Suprapubic skin (tissue), 4 donors: ENCODE results near the gene OR2D3. TPM values are rescaled to one million over a fixed set of nuclear protein-coding genes. Genes with fewer than 3 reads are reported as not detected.
A peak's percentile ranks its signal among the peaks of the same experiment; 100 is the strongest.

Experiments
- DNase-seq, 2 donors: peaks; one replicate each; pipeline ENCODE4 v3.0.0-alpha.2; 2019; ENCODE audit warnings: low spot score in 2 of 2
- H3K27ac ChIP-seq: fragments of 200-600 bp; sonication (generic); one replicate; pipeline ENCODE4 v1.5.1; 2019
- H3K27me3 ChIP-seq: fragments of 200-600 bp; sonication (generic); one replicate; pipeline ENCODE4 v1.5.1; 2019
- H3K36me3 ChIP-seq: fragments of 200-600 bp; sonication (generic); one replicate; pipeline ENCODE4 v1.5.1; 2019
- H3K4me1 ChIP-seq: fragments of 200-600 bp; sonication (generic); one replicate; pipeline ENCODE4 v1.5.1; 2019
- H3K4me3 ChIP-seq: fragments of 200-600 bp; sonication (generic); one replicate; pipeline ENCODE4 v1.5.1; 2019; ENCODE audit warnings: mild to moderate bottlenecking
- H3K9me3 ChIP-seq: fragments of 200-600 bp; sonication (generic); one replicate; pipeline ENCODE4 v1.5.1; 2019
- EP300 ChIP-seq: sonication (generic); formaldehyde crosslinking; IDR thresholded peaks from one replicate; pipeline ENCODE4 v1.6.1; 2017; ENCODE audit warnings: antibody characterized with exemption
- POLR2A ChIP-seq, 2 donors: fragments of 450-650 bp; IDR thresholded peaks; one replicate each; pipeline ENCODE4 v1.6.1; 2017; ENCODE audit warnings: antibody characterized with exemption in 2 of 2, mild to moderate bottlenecking in 2 of 2, moderate library complexity in 2 of 2
- POLR2AphosphoS5 ChIP-seq, 3 donors: sonication (generic); formaldehyde crosslinking; IDR thresholded peaks; one replicate each; pipeline ENCODE4 v1.6.1; 2017; ENCODE audit warnings: antibody characterized with exemption in 3 of 3
- WGBS: methylation state at CpG from one replicate; pipeline ENCODE4 v1.1.5; 2018; 5-methylcytosine and 5-hydroxymethylcytosine counted together
- total RNA-seq, 4 donors: library from RNA; depleted of rRNA; stranded (reverse); fragments of >200 nt; gene quantifications; one replicate each; pipeline ENCODE4 v1.1.0, GENCODE V29; 2016
- TF ChIP-seq, protein P1 (sequence below), 2 donors: fragments of 200-600 bp in 1 of 2; fragments of 450-650 bp in 1 of 2; sonication (generic) in 1 of 2; IDR thresholded peaks; one replicate each; pipeline ENCODE4 v1.5.1; 2016 to 2019; ENCODE audit warnings: antibody characterized with exemption in 2 of 2, mild to moderate bottlenecking in 1 of 2, moderate library complexity in 1 of 2

OR2D3 gene
- total RNA-seq, 4 donors from 2014 or later, result not detected

DNA sequence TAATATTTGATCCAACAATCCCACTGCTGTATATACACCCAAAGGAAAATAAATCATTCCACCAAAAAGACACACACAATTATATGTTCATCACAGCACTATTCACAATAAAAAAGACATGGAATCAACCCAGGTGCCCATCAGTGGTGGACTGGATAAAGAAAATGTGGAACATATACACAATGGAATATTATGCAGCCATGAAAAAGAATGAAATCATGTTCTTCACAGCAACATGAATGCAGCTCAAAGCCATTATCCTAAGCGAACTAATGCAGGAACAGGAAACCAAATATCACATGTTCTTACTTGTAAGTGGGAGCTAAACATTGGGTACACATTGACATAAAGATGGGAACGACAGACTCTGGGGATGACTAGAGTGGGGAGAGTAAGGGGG lies 1.1 kb upstream of the OR2D3 start:
- TF ChIP-seq POLR2A (IDR thresholded peaks at IDR 0.05), result no peak
- no peak for TF ChIP-seq POLR2AphosphoS5 (IDR thresholded peaks at IDR 0.05)
- TF ChIP-seq, protein P1, sequence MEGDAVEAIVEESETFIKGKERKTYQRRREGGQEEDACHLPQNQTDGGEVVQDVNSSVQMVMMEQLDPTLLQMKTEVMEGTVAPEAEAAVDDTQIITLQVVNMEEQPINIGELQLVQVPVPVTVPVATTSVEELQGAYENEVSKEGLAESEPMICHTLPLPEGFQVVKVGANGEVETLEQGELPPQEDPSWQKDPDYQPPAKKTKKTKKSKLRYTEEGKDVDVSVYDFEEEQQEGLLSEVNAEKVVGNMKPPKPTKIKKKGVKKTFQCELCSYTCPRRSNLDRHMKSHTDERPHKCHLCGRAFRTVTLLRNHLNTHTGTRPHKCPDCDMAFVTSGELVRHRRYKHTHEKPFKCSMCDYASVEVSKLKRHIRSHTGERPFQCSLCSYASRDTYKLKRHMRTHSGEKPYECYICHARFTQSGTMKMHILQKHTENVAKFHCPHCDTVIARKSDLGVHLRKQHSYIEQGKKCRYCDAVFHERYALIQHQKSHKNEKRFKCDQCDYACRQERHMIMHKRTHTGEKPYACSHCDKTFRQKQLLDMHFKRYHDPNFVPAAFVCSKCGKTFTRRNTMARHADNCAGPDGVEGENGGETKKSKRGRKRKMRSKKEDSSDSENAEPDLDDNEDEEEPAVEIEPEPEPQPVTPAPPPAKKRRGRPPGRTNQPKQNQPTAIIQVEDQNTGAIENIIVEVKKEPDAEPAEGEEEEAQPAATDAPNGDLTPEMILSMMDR (IDR thresholded peaks at IDR 0.05), result no peak
- TF ChIP-seq EP300, result no peak
- 38% methylated on average over 2 of the region's 2 CpGs for WGBS
- no peak overlapping the region for H3K27ac ChIP-seq

DNA sequence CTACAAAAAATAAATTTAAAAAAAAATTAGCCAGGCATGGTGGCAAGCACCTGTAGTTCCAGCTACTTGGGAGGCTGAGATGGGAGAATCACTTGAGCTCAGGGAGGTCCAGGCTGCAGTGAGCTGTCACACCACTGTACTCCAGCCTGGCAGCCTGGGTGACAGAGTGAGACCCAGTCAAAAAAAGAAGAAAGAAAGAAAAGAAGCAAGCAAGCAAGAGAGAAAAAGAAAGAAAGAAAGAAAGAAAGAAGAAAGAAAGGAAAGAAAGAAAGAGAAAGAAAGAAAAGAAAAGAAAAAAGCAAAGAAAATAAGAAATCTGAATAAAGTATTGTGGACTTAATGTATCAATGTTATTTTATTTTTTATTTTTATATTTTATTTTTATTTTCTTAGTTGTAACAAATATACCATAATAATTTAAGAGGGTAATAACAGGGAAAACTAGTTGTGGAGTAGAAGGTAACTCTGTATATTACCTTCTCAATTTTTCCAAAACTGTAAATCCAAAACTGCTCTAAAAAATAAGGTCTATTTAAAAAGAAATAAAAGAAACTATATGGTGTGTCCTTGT lies 4.3 kb downstream of the OR2D3 start:
- peaks cover 10% of the 10 kb centered on the region for H3K4me1 ChIP-seq
- H3K9me3 ChIP-seq, result no peaks in the 10 kb centered on the region
- no peaks in the 10 kb centered on the region for H3K27me3 ChIP-seq
- H3K27ac ChIP-seq, result no peak overlapping the region
- DNase-seq, result no peak
- no peak overlapping the region for H3K4me3 ChIP-seq
- TF ChIP-seq, protein P1 (IDR thresholded peaks at IDR 0.05), result no peak
- no peak for TF ChIP-seq POLR2A (IDR thresholded peaks at IDR 0.05)
- TF ChIP-seq POLR2AphosphoS5 (IDR thresholded peaks at IDR 0.05), result no peak
- TF ChIP-seq EP300, result no peak
- H3K36me3 ChIP-seq, result no peaks in the 10 kb centered on the region

More for the DNA sequence above, 1.1 kb upstream of the OR2D3 start:
- no peak for DNase-seq
- Histone ChIP-seq H3K4me3 (no peak overlapping the region), H3K27me3 (no peaks in the 10 kb centered on the region), H3K4me1 (no peaks in the 10 kb centered on the region), H3K9me3 (no peaks in the 10 kb centered on the region), H3K36me3 (no peaks in the 10 kb centered on the region)

DNA sequence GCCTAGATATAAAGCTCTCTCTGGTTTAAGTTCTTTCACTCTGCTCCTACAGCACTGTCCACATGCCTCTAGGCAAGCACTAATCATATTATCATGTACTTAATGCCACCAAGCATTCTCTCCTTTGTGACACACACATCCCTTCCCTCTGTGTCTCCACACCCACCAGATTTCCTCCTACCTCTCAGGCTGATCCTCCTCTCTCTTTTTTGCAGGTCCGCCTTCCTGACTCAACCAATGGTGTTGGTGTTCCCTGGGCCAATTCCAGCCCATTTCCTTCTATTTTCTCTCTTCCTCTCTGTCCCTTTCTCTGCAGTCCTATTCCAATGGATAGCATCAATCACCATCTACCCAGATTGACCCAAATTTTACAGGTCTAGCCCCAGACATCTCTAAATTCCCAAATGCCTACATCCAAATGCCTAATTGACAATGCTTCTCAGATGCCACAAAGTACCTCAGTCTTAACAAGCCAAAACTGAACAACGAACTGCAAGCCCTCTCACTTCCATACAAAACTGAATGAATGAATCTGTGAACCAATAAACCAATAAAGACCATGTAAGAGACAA lies 4.9 kb downstream of the OR2D3 start:
- H3K36me3 ChIP-seq, result no peaks in the 10 kb centered on the region
- H3K27me3 ChIP-seq, result no peaks in the 10 kb centered on the region
- H3K4me3 ChIP-seq, result peak overlapping the region; percentile 58
- TF ChIP-seq POLR2A (IDR thresholded peaks at IDR 0.05) (no peak), EP300 (no peak), POLR2AphosphoS5 (IDR thresholded peaks at IDR 0.05) (no peak)
- TF ChIP-seq, protein P1 (IDR thresholded peaks at IDR 0.05), result no peak
- no peak for DNase-seq
- no peak overlapping the region for H3K27ac ChIP-seq
- H3K9me3 ChIP-seq, result no peaks in the 10 kb centered on the region
- WGBS, result 47% methylated on average over 2 of the region's 2 CpGs
- H3K4me1 ChIP-seq, result peaks cover 10% of the 10 kb centered on the region

DNA sequence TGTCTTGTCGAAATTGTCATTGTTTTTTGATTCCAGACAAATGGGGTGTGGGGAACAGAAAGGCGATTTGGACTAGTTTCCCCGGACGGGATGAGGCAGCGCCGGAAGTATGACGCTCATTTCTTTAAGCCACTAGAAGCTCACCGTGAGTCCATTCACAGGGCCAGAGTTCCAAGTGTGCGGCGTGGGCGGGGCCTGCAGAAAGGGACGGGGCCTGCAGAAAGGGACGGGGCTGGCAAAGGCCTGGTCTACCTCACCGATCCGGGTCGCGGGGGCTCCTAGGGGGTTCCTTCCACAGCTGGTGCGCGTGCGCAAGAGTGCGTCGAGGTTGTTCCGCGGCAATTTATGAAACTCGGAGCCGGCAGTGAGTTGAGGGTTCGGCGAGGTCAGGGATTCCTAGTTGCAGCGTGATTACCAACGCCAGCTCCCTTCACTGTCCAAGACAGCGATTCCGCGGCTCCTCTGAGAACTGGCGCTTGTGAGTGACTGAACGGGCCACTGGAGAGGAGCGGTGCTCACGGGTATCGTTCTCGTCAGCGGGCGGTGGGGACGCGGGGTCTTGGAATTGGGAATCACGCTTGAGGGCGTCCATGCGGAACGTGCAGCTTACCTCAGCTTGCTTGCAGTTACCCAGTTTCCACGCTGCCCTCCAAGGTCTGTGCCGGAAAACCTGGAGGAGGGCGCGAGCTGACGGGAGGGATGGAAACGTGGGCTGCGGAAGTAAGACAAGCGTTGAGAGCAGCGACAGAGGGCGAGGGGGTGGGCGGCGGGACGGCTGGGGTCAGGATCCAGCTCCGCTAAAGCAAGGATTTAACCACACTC lies 5.6 kb downstream of the OR2D3 start, which contains the start of gene ZNF215:
ZNF215 (plus strand) TSS at position 219 of the 822 bp plus-strand sequence. CDS start 5,847 bp downstream, outside the sequence.
- Histone ChIP-seq H3K4me3 (peak within 1 kb of the TSS; percentile 58), H3K27ac (no peak within 1 kb of the TSS), H3K27me3 (no peaks in the 10 kb centered on the region), H3K9me3 (no peaks in the 10 kb centered on the region), H3K4me1 (peaks cover 10% of the 10 kb centered on the region), H3K36me3 (no peaks in the 10 kb centered on the region)
- DNase-seq, result peak; percentile 78 to 84
- TF ChIP-seq, protein P1 (IDR thresholded peaks at IDR 0.05), result no peak
- TF ChIP-seq POLR2AphosphoS5 (IDR thresholded peaks at IDR 0.05) (no peak), EP300 (no peak)
- under 1% methylated on average over 26 of the region's 61 CpGs for WGBS

DNA sequence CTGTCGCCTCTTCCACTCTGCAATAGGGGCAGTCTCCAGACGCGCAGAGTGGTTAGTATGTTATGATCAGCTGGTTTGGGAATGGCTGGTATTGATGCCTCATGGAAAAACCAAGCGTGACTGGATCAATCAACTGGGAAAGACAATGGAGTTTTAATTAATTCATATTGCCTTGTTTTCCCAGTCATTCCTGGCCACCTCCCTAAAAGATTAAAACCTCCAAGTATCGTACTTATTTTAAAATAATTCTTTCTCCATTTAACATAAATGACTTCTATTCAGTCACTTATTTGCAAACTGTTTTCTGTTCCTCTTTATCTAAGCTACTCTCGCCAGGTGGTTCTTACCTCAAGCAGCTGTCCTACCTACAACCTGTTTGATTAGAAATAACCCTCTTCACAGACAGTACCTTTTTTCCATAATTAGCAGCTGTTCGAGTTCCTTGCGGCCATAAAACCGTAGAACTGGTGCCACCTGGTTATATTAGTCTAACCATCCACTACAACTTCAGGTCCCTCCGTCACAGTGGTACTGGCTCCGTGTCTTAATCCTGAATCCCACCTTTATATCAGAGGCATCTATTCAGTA lies 6.3 kb downstream of the OR2D3 start:
- Histone ChIP-seq H3K9me3 (no peaks in the 10 kb centered on the region), H3K4me3 (peak overlapping the region; percentile 58), H3K4me1 (peaks cover 10% of the 10 kb centered on the region), H3K27ac (no peak overlapping the region), H3K27me3 (no peaks in the 10 kb centered on the region), H3K36me3 (no peaks in the 10 kb centered on the region)
- WGBS, result 13% methylated on average over 11 of the region's 11 CpGs
- DNase-seq, result no peak
- TF ChIP-seq, protein P1 (IDR thresholded peaks at IDR 0.05), result no peak
- TF ChIP-seq POLR2A (IDR thresholded peaks at IDR 0.05) (no peak), EP300 (no peak), POLR2AphosphoS5 (IDR thresholded peaks at IDR 0.05) (no peak)
